ENCODE results near the gene SAP130. TPM values are rescaled to one million over a fixed set of nuclear protein-coding genes. Genes with fewer than 3 reads are reported as not detected.

The SAP130 gene
- total RNA-seq, 3 donors from 2014 or later (not counting 1 experiment from before 2014, with no cell fraction given): 33.6 to 43.7 (median 36.2) TPM

DNA sequence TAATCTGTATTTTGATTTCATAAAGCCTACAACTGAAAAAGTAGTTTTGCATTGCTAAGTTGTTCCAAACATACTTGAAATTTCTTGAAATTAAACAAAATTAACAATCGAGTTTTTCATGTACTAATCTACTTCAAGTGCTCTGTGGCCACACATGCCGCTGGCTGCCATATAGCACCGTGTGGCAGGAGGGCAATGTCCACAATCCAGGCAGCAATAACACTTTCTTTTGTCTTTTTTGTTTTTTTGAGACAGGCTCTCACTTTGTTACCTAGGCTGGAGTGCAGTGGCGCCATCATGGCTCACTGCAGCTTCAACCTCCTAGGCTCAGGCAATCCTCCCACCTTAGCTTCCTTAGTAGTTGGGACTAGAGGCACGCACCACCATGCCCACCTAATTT lies 36.1 kb downstream of the SAP130 start:
- intact Hi-C loops (cut with micrococcal nuclease): no loop called here
- no peak overlapping the region for H3K27ac Mint-ChIP-seq
- peaks cover 18% of the 10 kb centered on the region for H3K36me3 Mint-ChIP-seq

GRCh38 chr2:127986548-127987079 lies 41.2 kb downstream of the SAP130 start:
- H3K4me3 ChIP-seq (ENCODE audit: low read length): no peak overlapping the region
- H3K27me3 Mint-ChIP-seq (ENCODE audit: low read depth in 2 of 2): no peaks in the 10 kb centered on the region
- DNase-seq (no peak), ATAC-seq (no peak)
- peaks cover 6 to 9% of the 10 kb centered on the region in 2 donors for H3K4me1 Mint-ChIP-seq
- no peaks in the 10 kb centered on the region for H3K9me3 Mint-ChIP-seq
- H3K36me3 Mint-ChIP-seq: peaks cover 25% of the 10 kb centered on the region
- peaks cover 70% of the 10 kb centered on the region for H3K36me3 ChIP-seq (ENCODE audit: control insufficient read depth, insufficient read depth, low read length)
- H3K9me3 ChIP-seq (ENCODE audit: control insufficient read depth, insufficient read depth, low read length): no peaks in the 10 kb centered on the region
- intact Hi-C loops (cut with micrococcal nuclease): no loop called here
- no peaks in the 10 kb centered on the region for H3K4me1 ChIP-seq (ENCODE audit: control insufficient read depth, insufficient read depth, low read length)
- no peak overlapping the region for H3K27ac Mint-ChIP-seq
- 97% methylated on average over 7 of the region's 7 CpGs for WGBS (ENCODE audit: insufficient coverage)
- no peak overlapping the region for H3K27ac ChIP-seq (ENCODE audit: low read length)
- no peaks in the 10 kb centered on the region for H3K27me3 ChIP-seq (ENCODE audit: control insufficient read depth, insufficient read depth, low read length)
- no peak overlapping the region for H3K4me3 Mint-ChIP-seq
- TF ChIP-seq CTCF (IDR thresholded peaks at IDR 0.05): no peak

More for the DNA sequence above, 36.1 kb downstream of the SAP130 start:
- no peaks in the 10 kb centered on the region for H3K4me1 ChIP-seq (ENCODE audit: control insufficient read depth, insufficient read depth, low read length)
- DNase-seq (no peak), ATAC-seq (no peak)
- no peaks in the 10 kb centered on the region for H3K27me3 ChIP-seq (ENCODE audit: control insufficient read depth, insufficient read depth, low read length)
- H3K4me1 Mint-ChIP-seq: no peaks in the 10 kb centered on the region
- H3K27ac ChIP-seq (ENCODE audit: low read length): no peak overlapping the region
- WGBS (ENCODE audit: insufficient coverage): 93% methylated on average over 5 of the region's 5 CpGs
- no peak for TF ChIP-seq CTCF (IDR thresholded peaks at IDR 0.05)
- H3K36me3 ChIP-seq (ENCODE audit: control insufficient read depth, insufficient read depth, low read length): peaks cover 64% of the 10 kb centered on the region
- no peak overlapping the region for H3K4me3 Mint-ChIP-seq
- no peaks in the 10 kb centered on the region for H3K9me3 ChIP-seq (ENCODE audit: control insufficient read depth, insufficient read depth, low read length)
- no peaks in the 10 kb centered on the region for H3K27me3 Mint-ChIP-seq (ENCODE audit: low read depth in 2 of 2)
- no peaks in the 10 kb centered on the region for H3K9me3 Mint-ChIP-seq
- no peak overlapping the region for H3K4me3 ChIP-seq (ENCODE audit: low read length)

- H3K36me3 Mint-ChIP-seq: peaks cover 25% of the 10 kb centered on the region
- DNase-seq: no peak
- H3K27ac Mint-ChIP-seq: no peak overlapping the region
- intact Hi-C loops (cut with micrococcal nuclease): no loop called here
- no peaks in the 10 kb centered on the region for H3K27me3 Mint-ChIP-seq (ENCODE audit: low read depth in 2 of 2)
- ATAC-seq: no peak
- peaks cover 67% of the 10 kb centered on the region for H3K36me3 ChIP-seq (ENCODE audit: control insufficient read depth, insufficient read depth, low read length)
- WGBS (ENCODE audit: insufficient coverage): 97% methylated on average over 13 of the region's 13 CpGs
- no peak overlapping the region for H3K4me3 Mint-ChIP-seq
- H3K4me1 Mint-ChIP-seq: peaks cover 6 to 9% of the 10 kb centered on the region in 2 donors
- peaks cover 7% of the 10 kb centered on the region for H3K4me1 ChIP-seq (ENCODE audit: control insufficient read depth, insufficient read depth, low read length)
- TF ChIP-seq CTCF (IDR thresholded peaks at IDR 0.05): no peak
- H3K27me3 ChIP-seq (ENCODE audit: control insufficient read depth, insufficient read depth, low read length): no peaks in the 10 kb centered on the region
- no peaks in the 10 kb centered on the region for H3K9me3 ChIP-seq (ENCODE audit: control insufficient read depth, insufficient read depth, low read length)
- H3K27ac ChIP-seq (ENCODE audit: low read length): no peak overlapping the region
- H3K9me3 Mint-ChIP-seq: no peaks in the 10 kb centered on the region
- H3K4me3 ChIP-seq (ENCODE audit: low read length): no peak overlapping the region
These were observed 42.1 kb downstream of the SAP130 start for GRCh38 chr2:127985735-127986134.

All from natural killer cell (primary cell).